Mesendoderm (in vitro differentiated cells): ENCODE data around the gene UBE2Q2. TPM values are rescaled to one million over a fixed set of nuclear protein-coding genes. Genes with fewer than 3 reads are reported as not detected.
"Not testable (repeated sequence)": the region's sequence is repeated elsewhere in the genome, so short reads cannot be mapped to it uniquely, and the experiment has no call there.

Experiments
- DNase-seq: peaks from one replicate; pipeline ENCODE4 v3.0.0; 2013
- H2AK5ac ChIP-seq: 2 replicates; pipeline ENCODE4 v1.6.1; 2013; ENCODE audit warnings: low read length, inconsistent platforms
- H2BK120ac ChIP-seq: 2 replicates; pipeline ENCODE4 v1.6.1; 2013; ENCODE audit warnings: low read depth, mild to moderate bottlenecking, low read length, moderate library complexity, mixed read lengths
- H2BK15ac ChIP-seq: replicated peaks from 2 replicates; pipeline ENCODE4 v1.6.1; 2013; ENCODE audit warnings: low read depth, mild to moderate bottlenecking, moderate library complexity
- H2BK5ac ChIP-seq: 2 replicates; pipeline ENCODE4 v1.6.1; 2013; ENCODE audit warnings: low read length, inconsistent platforms
- H3K18ac ChIP-seq: 2 replicates; pipeline ENCODE4 v1.6.1; 2013; ENCODE audit warnings: mild to moderate bottlenecking, low read length, mixed read lengths
- H3K23ac ChIP-seq: one replicate; pipeline ENCODE4 v1.6.1; 2013; ENCODE audit warnings: low read length
- H3K27ac ChIP-seq: 2 replicates; pipeline ENCODE4 v1.5.1; 2013; ENCODE audit warnings: low read depth, mild to moderate bottlenecking, inconsistent platforms, low read length, moderate library complexity
- H3K27me3 ChIP-seq: 2 replicates; pipeline ENCODE4 v1.6.1; 2013; ENCODE audit warnings: low read length, control low read depth, mild to moderate bottlenecking, inconsistent platforms; ENCODE audit not compliant: insufficient read depth, poor library complexity
- H3K36me3 ChIP-seq: 2 replicates; pipeline ENCODE4 v1.6.1; 2013; ENCODE audit warnings: low read length, inconsistent platforms; ENCODE audit not compliant: control insufficient read depth, insufficient read depth
- H3K4ac ChIP-seq: one replicate; pipeline ENCODE4 v1.6.1; 2013; ENCODE audit warnings: low read depth, mild to moderate bottlenecking, low read length, moderate library complexity
- H3K4me1 ChIP-seq: 2 replicates; pipeline ENCODE4 v1.6.1; 2013; ENCODE audit warnings: low read depth, low read length, inconsistent platforms; ENCODE audit not compliant: control insufficient read depth
- H3K4me2 ChIP-seq: 2 replicates; pipeline ENCODE4 v1.6.1; 2013; ENCODE audit warnings: low read length
- H3K4me3 ChIP-seq: 2 replicates; pipeline ENCODE4 v1.5.1; 2013; ENCODE audit warnings: mild to moderate bottlenecking, low read length
- H3K56ac ChIP-seq: one replicate; pipeline ENCODE4 v1.6.1; 2013; ENCODE audit warnings: low read length
- H3K79me1 ChIP-seq: 2 replicates; pipeline ENCODE4 v1.6.1; 2013; ENCODE audit warnings: low read length, inconsistent platforms
- H3K79me2 ChIP-seq: 2 replicates; pipeline ENCODE4 v1.6.1; 2013; ENCODE audit warnings: mild to moderate bottlenecking, low read length; ENCODE audit not compliant: control insufficient read depth, insufficient read depth
- H3K9ac ChIP-seq: 2 replicates; pipeline ENCODE4 v1.6.1; 2013; ENCODE audit warnings: low read length, inconsistent platforms
- H4K5ac ChIP-seq: one replicate; pipeline ENCODE4 v1.6.1; 2013; ENCODE audit warnings: low read length
- H4K8ac ChIP-seq: one replicate; pipeline ENCODE4 v1.6.1; 2013; ENCODE audit warnings: low read depth, mild to moderate bottlenecking, control low read depth, low read length, moderate library complexity
- WGBS: extraction: QIAGEN DNeasy Blood & Tissue Kit; methylation state at CpG from one replicate; pipeline ENCODE4 v1.1.7; 2013; ENCODE audit warnings: low lambda C conversion rate, missing lambda C conversion rate; ENCODE audit not compliant: insufficient coverage; ENCODE audit errors: extremely low coverage; 5-methylcytosine and 5-hydroxymethylcytosine counted together
- polyA plus RNA-seq, 2 experiments: library from polyadenylated mRNA; stranded (reverse); fragments of 200-250 nt; gene quantifications; one replicate each; pipeline ENCODE4 v1.2.3, GENCODE V29; 2013

The UBE2Q2 gene
- 15.2 TPM for polyA plus RNA-seq (2013, experiment 1 of 2)
- 14.8 TPM for polyA plus RNA-seq (2013, experiment 2 of 2)

DNA sequence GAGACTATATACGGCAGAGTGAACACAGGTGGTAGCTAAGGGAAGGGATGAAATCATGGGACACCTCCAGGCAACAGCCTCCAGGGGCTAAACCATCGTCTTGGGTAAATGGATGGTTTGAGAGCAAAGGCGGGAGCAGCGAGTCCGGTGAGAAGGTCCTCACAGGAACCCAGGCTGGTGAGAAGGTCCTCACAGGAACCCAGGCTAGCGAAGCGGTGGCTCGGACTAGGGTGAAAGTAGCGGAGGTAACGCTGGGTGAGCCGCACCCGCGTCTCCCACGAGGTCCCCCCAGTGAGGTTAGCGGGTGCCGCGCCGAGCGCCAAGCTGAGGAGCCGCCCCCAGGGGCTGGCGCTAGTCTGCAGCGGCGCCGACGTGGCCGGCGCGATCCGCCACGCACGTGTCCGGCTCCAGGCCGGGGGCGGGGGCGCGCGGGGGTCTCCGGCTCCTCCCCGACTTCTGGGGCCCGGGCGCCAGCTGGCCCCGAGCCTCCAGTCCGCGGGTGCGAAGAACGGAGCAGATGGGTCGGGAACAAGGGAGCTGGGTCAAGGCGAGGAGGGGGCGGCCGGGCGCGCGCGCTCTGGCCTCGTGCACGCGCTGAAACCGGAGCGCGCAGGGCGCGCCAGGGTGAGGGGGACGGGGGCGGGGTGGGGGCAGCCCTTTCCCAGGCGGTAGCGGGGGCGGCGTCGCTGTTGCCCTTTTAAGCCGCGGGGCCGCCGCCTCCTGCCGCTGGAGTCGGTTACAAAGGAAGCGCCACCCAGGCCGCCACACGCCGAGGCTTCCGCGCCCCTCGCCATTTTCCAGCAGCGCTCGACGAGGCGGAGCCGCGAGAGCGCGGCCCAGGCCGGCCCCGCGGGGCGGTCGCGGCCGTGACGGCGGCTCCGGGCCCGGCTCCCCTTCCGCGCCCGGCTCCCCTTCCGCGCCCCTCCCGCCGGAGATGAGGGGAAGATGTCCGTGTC, at the start of gene UBE2Q2:
UBE2Q2 (plus strand) TSS at position 726 of the 956 bp plus-strand sequence; CDS start at position 946, 220 bp downstream.
- Histone ChIP-seq H2AK5ac (no peak within 1 kb of the TSS), H3K56ac (peak within 1 kb of the TSS; percentile 99), H2BK5ac (peak within 1 kb of the TSS; percentile 91), H4K5ac (no peak within 1 kb of the TSS), H3K4ac (peak within 1 kb of the TSS; percentile 96), H3K27ac (peak within 1 kb of the TSS; percentile 87), H3K23ac (no peak within 1 kb of the TSS), H3K79me1 (peaks cover 10% of the 10 kb centered on the region), H3K4me2 (peak within 1 kb of the TSS; percentile 91), H3K27me3 (no peaks in the 10 kb centered on the region), H3K4me1 (peaks cover 11% of the 10 kb centered on the region), H2BK120ac (peak within 1 kb of the TSS; percentile 75), H3K79me2 (peaks cover 32% of the 10 kb centered on the region), H3K9ac (peak within 1 kb of the TSS; percentile 98), H3K18ac (peak within 1 kb of the TSS; percentile 97), H4K8ac (no peak within 1 kb of the TSS), H2BK15ac (no peak within 1 kb of the TSS), H3K4me3 (peak within 1 kb of the TSS; percentile 71), H3K36me3 (no peaks in the 10 kb centered on the region)
- WGBS: no CpG with 5 or more reads among the region's 109 CpGs
- DNase-seq: peak; percentile 91

DNA sequence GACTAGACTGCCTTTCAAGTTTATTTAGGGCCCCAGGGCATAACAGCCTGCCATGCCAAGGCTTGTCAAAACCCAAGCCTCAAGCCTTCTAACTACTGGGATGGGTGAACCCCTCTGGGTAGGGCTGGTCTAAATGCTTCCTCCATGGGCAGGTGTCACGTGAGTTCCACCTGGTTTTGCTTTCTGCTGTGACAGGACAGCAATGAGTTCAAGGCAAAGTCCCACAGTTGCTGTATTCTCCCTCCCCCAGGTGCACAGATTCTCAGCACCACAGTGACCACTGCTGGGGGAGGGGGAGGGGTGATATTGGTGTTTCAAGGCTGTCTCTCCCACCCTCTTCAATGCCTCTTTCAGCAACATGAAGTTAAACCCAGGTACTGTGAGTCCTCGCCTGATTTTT, 46.9 kb upstream of the UBE2Q2 start:
- Histone ChIP-seq H2BK15ac (no peak overlapping the region), H2BK120ac (no peak overlapping the region), H3K23ac (no peak overlapping the region), H2BK5ac (no peak overlapping the region), H3K4me3 (no peak overlapping the region), H3K27me3 (no peaks in the 10 kb centered on the region), H4K5ac (no peak overlapping the region), H2AK5ac (no peak overlapping the region), H4K8ac (no peak overlapping the region), H3K79me2 (no peaks in the 10 kb centered on the region), H3K27ac (no peak overlapping the region), H3K79me1 (no peaks in the 10 kb centered on the region), H3K36me3 (no peaks in the 10 kb centered on the region), H3K4me1 (no peaks in the 10 kb centered on the region), H3K4me2 (no peak overlapping the region), H3K9ac (no peak overlapping the region), H3K56ac (no peak overlapping the region), H3K18ac (no peak overlapping the region), H3K4ac (no peak overlapping the region)
- no CpG with 5 or more reads among the region's 2 CpGs for WGBS
- DNase-seq: no peak

DNA sequence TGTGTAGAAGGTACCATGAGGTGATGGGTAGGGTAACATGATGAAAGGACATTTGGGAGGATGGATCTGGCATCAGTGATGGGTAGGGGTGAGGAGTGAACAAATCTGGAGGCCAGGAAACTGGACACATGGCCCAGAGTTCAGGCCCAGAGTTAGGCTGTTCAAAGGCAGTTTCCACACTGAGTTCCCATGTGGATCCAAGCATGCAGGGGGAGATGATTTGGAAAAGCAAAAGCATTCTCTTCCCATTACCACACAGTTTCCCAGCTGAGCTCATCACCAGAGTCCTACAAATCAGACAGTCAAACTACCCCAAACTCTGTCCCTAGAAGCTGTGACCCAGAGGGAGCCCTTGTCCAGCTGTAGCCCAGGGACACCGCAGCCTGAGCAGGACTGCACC, 46.1 kb upstream of the UBE2Q2 start:
- H2BK5ac ChIP-seq, H2AK5ac ChIP-seq, H3K27ac ChIP-seq, H2BK15ac ChIP-seq, H3K4me2 ChIP-seq, H3K4ac ChIP-seq, H4K8ac ChIP-seq, DNase-seq, H3K79me2 ChIP-seq, H3K18ac ChIP-seq, H4K5ac ChIP-seq, H3K4me3 ChIP-seq, H3K9ac ChIP-seq, H3K4me1 ChIP-seq, H2BK120ac ChIP-seq, H3K23ac ChIP-seq, H3K56ac ChIP-seq, H3K79me1 ChIP-seq, H3K27me3 ChIP-seq, H3K36me3 ChIP-seq: not testable (repeated sequence)
- no CpG with 5 or more reads among the region's 1 CpG for WGBS

DNA sequence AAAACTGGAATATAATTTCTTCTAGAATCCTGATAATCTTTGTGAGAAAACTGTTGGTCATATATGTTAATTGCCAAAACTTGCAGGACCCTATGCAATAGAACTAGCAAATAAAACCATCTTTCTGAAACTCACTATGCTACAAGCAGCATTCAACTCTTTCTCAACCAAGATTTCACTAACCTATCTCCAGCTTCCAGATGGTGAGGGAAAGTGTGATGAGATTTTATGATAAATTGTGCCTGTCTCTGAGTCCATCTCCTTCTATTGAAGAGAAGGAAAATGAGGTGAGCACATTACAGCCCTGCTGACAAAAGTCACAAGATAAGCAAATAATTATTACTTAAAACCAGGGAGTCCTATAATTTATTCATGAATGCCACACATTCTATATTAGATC, 44.1 kb upstream of the UBE2Q2 start:
- Histone ChIP-seq H3K79me1 (no peaks in the 10 kb centered on the region), H3K4me2 (no peak overlapping the region), H3K4me1 (no peaks in the 10 kb centered on the region), H3K9ac (no peak overlapping the region), H2BK120ac (no peak overlapping the region), H2BK5ac (no peak overlapping the region), H3K4me3 (no peak overlapping the region), H3K27me3 (peaks cover 3% of the 10 kb centered on the region), H3K79me2 (no peaks in the 10 kb centered on the region), H4K8ac (no peak overlapping the region), H3K4ac (no peak overlapping the region), H3K23ac (no peak overlapping the region), H2BK15ac (no peak overlapping the region), H3K36me3 (no peaks in the 10 kb centered on the region), H3K27ac (no peak overlapping the region), H2AK5ac (no peak overlapping the region), H3K56ac (no peak overlapping the region), H3K18ac (no peak overlapping the region), H4K5ac (no peak overlapping the region)
- no peak for DNase-seq

DNA sequence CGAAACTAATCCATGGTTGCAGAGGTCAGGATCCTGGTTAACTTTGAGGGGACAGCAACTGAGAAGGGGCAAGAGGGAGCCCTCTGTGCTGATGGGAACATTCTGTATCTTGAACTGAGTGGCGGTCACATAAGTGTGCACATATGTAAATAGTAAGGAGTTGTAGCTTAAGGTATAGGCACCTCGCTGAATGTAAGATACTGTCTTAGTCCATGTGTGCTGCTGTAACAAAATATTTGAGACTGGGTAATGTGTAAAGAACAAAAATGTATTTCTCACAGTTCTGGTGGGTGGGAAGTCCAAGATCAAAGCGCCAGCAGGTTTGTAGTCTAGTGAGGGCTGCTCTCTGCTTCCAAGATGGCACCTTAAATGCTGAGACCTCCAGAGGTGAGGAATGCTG, 42.8 kb upstream of the UBE2Q2 start:
- H2AK5ac ChIP-seq, H3K27ac ChIP-seq, H3K4me2 ChIP-seq, H3K18ac ChIP-seq, H3K27me3 ChIP-seq, H3K4ac ChIP-seq, H3K36me3 ChIP-seq, DNase-seq, H4K5ac ChIP-seq, H3K4me1 ChIP-seq, H3K23ac ChIP-seq, H3K4me3 ChIP-seq, H3K79me2 ChIP-seq, H3K56ac ChIP-seq, H2BK5ac ChIP-seq, H2BK120ac ChIP-seq, H3K79me1 ChIP-seq, H3K9ac ChIP-seq, H2BK15ac ChIP-seq, H4K8ac ChIP-seq: not testable (repeated sequence)
- WGBS: no CpG with 5 or more reads among the region's 4 CpGs
